Non-pigmented ciliary epithelial cell (primary cell): ENCODE data around the gene RNF222.

ENCODE experiments used
- DNase-seq: peaks from one replicate; pipeline ENCODE4 v3.0.0-alpha.2; 2010; ENCODE audit warnings: low read depth

RNF222 gene

GRCh38 chr17:8345052-8345690 is 52.5 kb downstream of the RNF222 start:
- DNase-seq, result no peak

- DNase-seq, result no peak
Observed at GRCh38 chr17:8341456-8341855, 56.2 kb downstream of the RNF222 start.
